ENCODE data around the gene MAMSTR. TPM values are rescaled to one million over a fixed set of nuclear protein-coding genes. Genes with fewer than 3 reads are reported as not detected.

The MAMSTR gene
- total and polyA plus RNA-seq, 9 of the 15 experiments (the other 6 are each of a cell fraction or from before 2014, with no cell fraction given), result 0.08 to 1.00 (median 0.40) TPM; not detected in 1

DNA sequence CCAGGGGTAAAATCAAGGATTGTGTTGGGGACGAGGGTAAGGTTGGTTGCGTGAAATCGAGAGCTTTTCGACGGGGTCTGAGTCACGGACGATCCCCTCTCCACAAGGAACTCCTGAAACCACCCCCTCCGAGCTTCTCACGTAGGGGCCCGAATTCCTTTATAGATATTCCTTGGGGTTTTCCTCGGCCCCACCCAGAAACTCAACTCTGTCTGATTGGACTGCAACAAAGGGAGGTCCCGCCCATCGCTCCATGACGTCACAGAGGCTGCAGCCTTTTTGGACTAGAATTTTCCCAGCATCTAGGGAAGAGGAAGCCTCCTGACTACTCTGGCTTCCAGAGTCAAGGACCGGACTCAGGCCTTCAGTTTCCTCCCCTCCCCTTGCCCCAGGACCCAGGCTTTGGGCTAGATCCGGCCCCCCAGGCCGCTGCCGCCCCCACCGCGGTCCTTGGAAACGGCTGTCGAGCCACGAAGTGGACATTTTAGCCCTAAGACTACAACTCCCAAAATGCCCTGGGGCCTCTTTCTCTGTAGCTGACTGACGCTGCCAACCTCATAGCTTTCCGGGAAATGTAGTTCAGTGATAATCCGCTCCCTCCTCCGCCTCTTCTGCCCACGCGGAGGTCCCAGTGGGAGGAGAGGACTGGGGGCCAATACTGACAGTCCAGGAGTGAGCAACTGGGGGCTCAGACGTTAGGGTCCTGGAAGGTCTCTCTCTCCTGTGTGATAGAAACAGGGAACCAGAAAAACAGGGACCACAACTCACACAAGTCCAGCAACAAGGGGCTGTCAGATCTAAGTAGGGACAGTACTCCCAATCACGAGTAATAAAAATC lies 27.4 kb upstream of the MAMSTR start, which contains the start of gene IZUMO1 (continued):
- TF ChIP-seq GABPB2 (CRISPR knock-in tag; conservative IDR thresholded peaks at IDR 0.05) (no peak), CHD7 (IDR thresholded peaks at IDR 0.05; ENCODE audit: low read depth, low read length) (no peak), TAL1 (IDR thresholded peaks at IDR 0.05) (no peak), ZBTB9 (CRISPR knock-in tag; IDR thresholded peaks at IDR 0.05) (no peak), TAF7 (tag; IDR thresholded peaks at IDR 0.05) (no peak), U2AF2 (optimal IDR thresholded peaks at IDR 0.05; ENCODE audit: low read depth, low read length) (no peak), E4F1 (CRISPR knock-in tag; IDR thresholded peaks at IDR 0.05; ENCODE audit: borderline replicate concordance) (no peak), ZNF740 (CRISPR knock-in tag; IDR thresholded peaks at IDR 0.05) (no peak), ZNF740 (tag; IDR thresholded peaks at IDR 0.05) (no peak)

All from K562 (cell line).